Prostate gland (tissue), 2 donors: ENCODE results near the gene CCDC170.

Experiments used
- CTCF ChIP-seq, 4 experiments: fragments of 200-600 bp in 2 of 4; fragments of 450-650 bp in 2 of 4; sonication (generic) in 2 of 4; IDR thresholded peaks; 1 replicate in 3 of 4; 2 replicates in 1 of 4; pipeline ENCODE4 v1.5.1; 2016 to 2019; ENCODE audit warnings: antibody characterized with exemption in 4 of 4, mild to moderate bottlenecking in 2 of 4, moderate library complexity in 2 of 4
- POLR2A ChIP-seq: fragments of 450-650 bp; IDR thresholded peaks from one replicate; pipeline ENCODE4 v1.6.1; 2016; ENCODE audit warnings: antibody characterized with exemption, mild to moderate bottlenecking
- POLR2AphosphoS5 ChIP-seq: sonication (generic); formaldehyde crosslinking; IDR thresholded peaks from one replicate; pipeline ENCODE4 v1.6.1; 2017; ENCODE audit warnings: antibody characterized with exemption

GRCh38 chr6:151494235-151494935 lies 568 bp downstream of the CCDC170 start:
- no peak for TF ChIP-seq CTCF (IDR thresholded peaks at IDR 0.05)
- TF ChIP-seq POLR2A: no peak
- TF ChIP-seq POLR2AphosphoS5: peak; percentile 27
